ENCODE data around the gene NPHP1. TPM values are rescaled to one million over a fixed set of nuclear protein-coding genes. Genes with fewer than 3 reads are reported as not detected.
A peak's percentile ranks its signal among the peaks of the same experiment; 100 is the strongest.
"Not testable (repeated sequence)": the region's sequence is repeated elsewhere in the genome, so short reads cannot be mapped to it uniquely, and the experiment has no call there.

Gene NPHP1
- polyA plus RNA-seq, 3 donors, result 0.51 TPM; not detected in 2

- peaks cover 30 to 51% of the 10 kb centered on the region in 2 donors for H3K27me3 ChIP-seq (ENCODE audit: control insufficient read depth in 2 of 2, insufficient read depth in 2 of 2, low read length in 2 of 2)
- whole genome bisulfite sequencing (ENCODE audit: insufficient coverage), result 93% methylated on average over 10 of the region's 14 CpGs
- no peak overlapping the region for H3K4me3 ChIP-seq (replicated peaks in 1 of 3; ENCODE audit: low read depth in 2 of 3, low read length in 3 of 3)
- H4K20me1 ChIP-seq (ENCODE audit: insufficient read depth, low read length), result no peaks in the 10 kb centered on the region
- H3K27ac ChIP-seq (ENCODE audit: low read depth in 1 of 2, low read length in 2 of 2), result no peak overlapping the region
- no peak overlapping the region for H2AFZ ChIP-seq (ENCODE audit: insufficient read depth, low read depth, low read length, poor library complexity, severe bottlenecking)
- peak overlapping the region in 1 of 2 donors; percentile 72 for H3K4me3 Mint-ChIP-seq
- no peaks in the 10 kb centered on the region for H3K36me3 Mint-ChIP-seq
- H3K9me3 ChIP-seq (replicated peaks in 1 of 2; ENCODE audit: control insufficient read depth in 1 of 2, insufficient read depth in 1 of 2, low read length in 2 of 2), result peaks cover 5 to 17% of the 10 kb centered on the region in 2 donors
- peaks cover 0 to 11% (median 6%) of the 10 kb centered on the region in 7 donors for H3K9me3 Mint-ChIP-seq
- peaks cover 2% of the 10 kb centered on the region for H3K4me1 Mint-ChIP-seq
- intact Hi-C loops (cut with micrococcal nuclease), result no loop called here
- peaks cover 48 to 65% (median 51%) of the 10 kb centered on the region in 3 donors for H3K27me3 Mint-ChIP-seq (ENCODE audit: low read depth in 3 of 3)
- H3K9ac ChIP-seq (ENCODE audit: insufficient read depth, low read length, poor library complexity, severe bottlenecking), result no peak overlapping the region
- H3K79me2 ChIP-seq (ENCODE audit: insufficient read depth, low read length), result no peaks in the 10 kb centered on the region
- no peak overlapping the region for H3K27ac Mint-ChIP-seq
- no peak overlapping the region for H3K4me2 ChIP-seq (replicated peaks; ENCODE audit: extremely low read depth, low read length, poor library complexity, severe bottlenecking)
- no peaks in the 10 kb centered on the region for H3K36me3 ChIP-seq (replicated peaks in 1 of 2; ENCODE audit: control insufficient read depth in 1 of 2, insufficient read depth in 2 of 2, low read length in 2 of 2)
- DNase-seq, result no peak
- no peak for TF ChIP-seq CTCF (IDR thresholded peaks at IDR 0.05)
- H3K4me1 ChIP-seq (ENCODE audit: control insufficient read depth in 1 of 2, insufficient read depth in 2 of 2, low read length in 2 of 2), result no peaks in the 10 kb centered on the region
Observed at GRCh38 chr2:110114831-110115255, 90.0 kb downstream of the NPHP1 start.

- Mint-ChIP-seq H3K36me3 (no peaks in the 10 kb centered on the region), H3K4me1 (peaks cover 2% of the 10 kb centered on the region), H3K27ac (peak overlapping the region in 1 of 7 donors; percentile 62), H3K9me3 (peaks cover 0 to 11% (median 6%) of the 10 kb centered on the region in 7 donors), H3K4me3 (peak overlapping the region in 1 of 2 donors; percentile 58), H3K27me3 (ENCODE audit: low read depth in 3 of 3) (peaks cover 48 to 61% (median 48%) of the 10 kb centered on the region in 3 donors)
- Histone ChIP-seq H3K4me2 (replicated peaks; ENCODE audit: extremely low read depth, low read length, poor library complexity, severe bottlenecking) (no peak overlapping the region), H3K9ac (ENCODE audit: insufficient read depth, low read length, poor library complexity, severe bottlenecking) (no peak overlapping the region), H2AFZ (ENCODE audit: insufficient read depth, low read depth, low read length, poor library complexity, severe bottlenecking) (no peak overlapping the region), H3K36me3 (replicated peaks in 1 of 2; ENCODE audit: control insufficient read depth in 1 of 2, insufficient read depth in 2 of 2, low read length in 2 of 2) (no peaks in the 10 kb centered on the region), H3K27ac (ENCODE audit: low read depth in 1 of 2, low read length in 2 of 2) (no peak overlapping the region), H3K4me3 (replicated peaks in 1 of 3; ENCODE audit: low read depth in 2 of 3, low read length in 3 of 3) (no peak overlapping the region), H3K79me2 (ENCODE audit: insufficient read depth, low read length) (no peaks in the 10 kb centered on the region), H4K20me1 (ENCODE audit: insufficient read depth, low read length) (no peaks in the 10 kb centered on the region), H3K4me1 (ENCODE audit: control insufficient read depth in 1 of 2, insufficient read depth in 2 of 2, low read length in 2 of 2) (no peaks in the 10 kb centered on the region), H3K9me3 (replicated peaks in 1 of 2; ENCODE audit: control insufficient read depth in 1 of 2, insufficient read depth in 1 of 2, low read length in 2 of 2) (peaks cover 5 to 17% of the 10 kb centered on the region in 2 donors), H3K27me3 (ENCODE audit: control insufficient read depth in 2 of 2, insufficient read depth in 2 of 2, low read length in 2 of 2) (peaks cover 30 to 51% of the 10 kb centered on the region in 2 donors)
- TF ChIP-seq CTCF (IDR thresholded peaks at IDR 0.05), result no peak
- WGBS (ENCODE audit: insufficient coverage), result 57% methylated on average over 7 of the region's 8 CpGs
- DNase-seq, result no peak
- intact Hi-C loops (cut with micrococcal nuclease), result no loop called here
Observed at GRCh38 chr2:110113961-110114591, 90.7 kb downstream of the NPHP1 start.

- peaks cover 9 to 28% (median 16%) of the 10 kb centered on the region in 3 donors for H3K27me3 Mint-ChIP-seq (ENCODE audit: low read depth in 3 of 3)
Observed at GRCh38 chr2:110108291-110108690, 96.5 kb downstream of the NPHP1 start.

More at GRCh38 chr2:110108291-110108690, 96.5 kb downstream of the NPHP1 start:
- H3K27ac ChIP-seq (ENCODE audit: low read depth in 1 of 2, low read length in 2 of 2); H3K36me3 ChIP-seq (replicated peaks in 1 of 2; ENCODE audit: control insufficient read depth in 1 of 2, insufficient read depth in 2 of 2, low read length in 2 of 2); intact Hi-C loops (cut with micrococcal nuclease); H3K9ac ChIP-seq (ENCODE audit: insufficient read depth, low read length, poor library complexity, severe bottlenecking); H3K27me3 ChIP-seq (ENCODE audit: control insufficient read depth in 2 of 2, insufficient read depth in 2 of 2, low read length in 2 of 2); H3K4me1 Mint-ChIP-seq; H3K4me2 ChIP-seq (replicated peaks; ENCODE audit: extremely low read depth, low read length, poor library complexity, severe bottlenecking); H3K27ac Mint-ChIP-seq; H3K79me2 ChIP-seq (ENCODE audit: insufficient read depth, low read length); H3K36me3 Mint-ChIP-seq; H3K4me1 ChIP-seq (ENCODE audit: control insufficient read depth in 1 of 2, insufficient read depth in 2 of 2, low read length in 2 of 2); H4K20me1 ChIP-seq (ENCODE audit: insufficient read depth, low read length); H3K4me3 Mint-ChIP-seq; DNase-seq; H2AFZ ChIP-seq (ENCODE audit: insufficient read depth, low read depth, low read length, poor library complexity, severe bottlenecking); H3K4me3 ChIP-seq (replicated peaks in 1 of 3; ENCODE audit: low read depth in 2 of 3, low read length in 3 of 3); H3K9me3 ChIP-seq (replicated peaks in 1 of 2; ENCODE audit: control insufficient read depth in 1 of 2, insufficient read depth in 1 of 2, low read length in 2 of 2): not testable (repeated sequence)
- no CpG with 5 or more reads among the region's 2 CpGs for WGBS (ENCODE audit: insufficient coverage)
- H3K9me3 Mint-ChIP-seq, result peaks cover 0 to 12% (median 2%) of the 10 kb centered on the region in 7 donors
